ENCODE measurements around the gene KCTD15.

GRCh38 chr19:33802001-33802400, 5.3 kb downstream of the KCTD15 start:
- TF ChIP-seq CTCF (IDR thresholded peaks at IDR 0.05), result no peak
- TF ChIP-seq EZH2 (IDR thresholded peaks at IDR 0.05; ENCODE audit: borderline replicate concordance, insufficient read depth, low read depth, low read length, poor library complexity, severe bottlenecking), result no peak
